DMS153 treated with DMSO at 0.1 percent for 48 hours (cell line): Measurements from ENCODE around the gene SYT9.
A peak's percentile ranks its signal among the peaks of the same experiment; 100 is the strongest.
"Not testable (repeated sequence)": the region's sequence is repeated elsewhere in the genome, so short reads cannot be mapped to it uniquely, and the experiment has no call there.

Experiments used
- DNase-seq: peaks from one replicate; lab custom pipeline; 2025; ENCODE audit not compliant: unreplicated experiment; lab: John Stamatoyannopoulos, UW

SYT9 gene

GRCh38 chr11:7332451-7332850 is 80.7 kb downstream of the SYT9 start:
- DNase-seq: no peak

DNA sequence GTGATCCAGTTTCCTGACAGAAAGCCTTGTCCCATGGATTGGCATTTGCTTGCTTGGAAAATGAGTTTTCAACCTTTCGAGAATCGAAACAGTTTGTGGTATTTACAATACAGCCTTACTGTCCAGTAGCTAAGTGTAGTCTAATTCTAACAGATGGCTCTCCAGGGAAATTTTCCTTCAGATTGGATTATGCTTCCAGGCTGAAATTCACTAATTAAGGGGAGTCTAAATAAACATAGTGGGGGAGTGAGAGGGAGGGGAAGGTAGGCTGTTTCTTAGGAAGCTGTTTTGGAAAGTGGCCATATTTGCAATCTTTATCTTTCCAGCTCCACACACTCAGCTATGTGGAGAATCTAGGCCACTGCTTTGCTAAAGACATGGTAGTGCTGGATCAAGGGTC is 81.3 kb downstream of the SYT9 start:
- DNase-seq: no peak

DNA sequence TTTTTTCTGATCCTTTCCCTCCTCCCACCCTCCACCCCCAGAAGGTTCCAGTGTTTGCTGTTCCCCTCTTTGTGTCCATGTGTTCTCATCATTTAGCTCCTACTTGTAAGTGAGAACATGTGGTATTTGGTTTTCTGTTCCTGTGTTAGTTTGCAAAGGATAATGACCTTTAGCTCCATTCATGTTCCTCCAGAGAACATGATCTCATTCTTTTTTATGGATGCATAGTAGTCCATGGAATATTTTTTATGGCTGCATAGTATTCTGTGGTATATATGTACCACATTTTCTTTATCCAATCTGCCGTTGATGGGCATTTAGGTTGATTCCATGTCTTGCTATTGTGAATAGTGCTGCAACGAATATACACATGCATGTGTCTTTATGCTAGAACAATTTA is 83.7 kb downstream of the SYT9 start:
- DNase-seq: not testable (repeated sequence)

GRCh38 chr11:7341551-7341950 is 89.8 kb downstream of the SYT9 start:
- DNase-seq: no peak

GRCh38 chr11:7347611-7348431 is 96.1 kb downstream of the SYT9 start:
- no peak for DNase-seq

- no peak for DNase-seq
Measured at GRCh38 chr11:7348432-7349304, 97.0 kb downstream of the SYT9 start.

- no peak for DNase-seq
Measured at GRCh38 chr11:7351228-7351627, 99.5 kb downstream of the SYT9 start.

DNA sequence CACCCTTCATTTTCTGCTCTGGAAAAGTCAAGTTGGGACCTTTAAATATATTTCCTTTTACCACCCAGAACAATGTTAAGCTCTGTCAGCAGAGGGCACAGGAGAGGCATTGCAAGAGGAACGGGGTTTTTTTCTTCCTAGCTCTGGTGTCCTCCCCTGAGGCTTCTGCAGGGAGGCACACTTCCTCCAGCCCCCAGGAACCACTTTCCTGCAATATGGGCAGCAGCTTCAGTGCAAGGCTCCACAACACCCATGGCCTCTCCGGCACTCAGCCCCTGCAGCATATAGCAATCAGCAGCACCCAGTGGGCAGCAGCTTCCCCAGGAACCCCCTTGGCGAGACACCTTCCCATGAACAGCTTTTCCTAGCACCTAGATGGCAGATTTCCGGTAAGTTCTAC is 101.4 kb downstream of the SYT9 start:
- peak; percentile 23 for DNase-seq

GRCh38 chr11:7364660-7365059 is 113.0 kb downstream of the SYT9 start:
- DNase-seq: no peak

DNA sequence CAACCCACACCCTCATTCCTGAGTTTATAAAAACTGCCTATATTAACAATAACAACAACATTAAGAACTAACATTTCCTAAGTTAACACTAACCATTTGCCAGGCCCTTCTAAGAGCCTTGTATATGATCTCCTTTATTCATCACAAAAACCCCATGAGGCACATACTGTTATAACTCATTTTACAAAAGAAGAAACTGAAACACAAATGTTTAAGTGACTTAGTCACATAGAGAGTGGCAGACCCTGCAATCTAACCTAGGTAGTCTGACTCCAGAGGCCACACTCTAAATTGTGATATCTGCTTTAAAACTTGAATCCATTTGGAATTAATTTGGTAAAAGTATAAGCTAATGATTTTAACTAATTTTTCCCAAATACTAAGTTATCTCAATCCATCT is 116.1 kb downstream of the SYT9 start:
- DNase-seq: no peak

- no peak for DNase-seq
Measured at GRCh38 chr11:7376386-7376785, 124.7 kb downstream of the SYT9 start.

DNA sequence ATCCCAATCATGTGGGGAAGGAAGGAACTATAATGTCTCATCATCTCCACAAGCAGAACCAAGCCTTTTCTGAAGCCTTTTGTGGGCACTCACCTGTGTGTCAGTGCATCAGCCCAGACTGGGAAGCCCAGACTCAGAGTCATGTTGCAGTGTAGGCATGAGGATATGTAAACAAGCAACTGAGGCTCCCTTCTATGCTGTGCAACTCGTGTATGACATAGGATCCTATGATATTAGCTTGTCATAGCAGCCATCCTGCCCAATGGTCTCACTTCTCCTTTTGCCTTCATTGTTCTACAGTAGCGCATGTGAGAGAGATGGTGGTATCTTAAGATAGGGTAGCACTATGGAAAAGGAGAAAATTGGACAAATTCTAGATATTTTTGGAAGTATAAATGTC is 130.2 kb downstream of the SYT9 start:
- no peak for DNase-seq

GRCh38 chr11:7383406-7383805 is 131.7 kb downstream of the SYT9 start:
- DNase-seq: no peak

- no peak for DNase-seq
Measured at GRCh38 chr11:7384691-7385090, 133.0 kb downstream of the SYT9 start.

DNA sequence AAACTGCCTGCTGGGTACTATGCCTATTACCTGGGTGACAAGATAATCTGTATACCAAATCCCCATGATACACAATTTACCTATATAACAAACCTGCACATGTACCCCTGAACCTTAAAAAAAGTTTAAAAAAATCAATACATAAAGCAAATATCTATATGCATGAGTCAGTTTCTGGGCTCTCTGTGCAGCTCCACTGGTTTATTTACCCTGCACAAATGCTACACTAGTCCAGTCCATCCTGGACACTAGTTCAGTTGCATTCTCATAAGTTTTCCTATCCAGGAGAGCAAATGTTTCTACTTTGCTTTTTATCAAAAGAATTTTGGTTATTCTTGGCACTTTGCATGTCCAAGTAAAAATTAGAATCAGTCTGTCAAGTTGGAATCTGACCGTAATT is 133.8 kb downstream of the SYT9 start:
- DNase-seq: no peak

GRCh38 chr11:7413961-7414915 is 162.5 kb downstream of the SYT9 start:
- DNase-seq: no peak

DNA sequence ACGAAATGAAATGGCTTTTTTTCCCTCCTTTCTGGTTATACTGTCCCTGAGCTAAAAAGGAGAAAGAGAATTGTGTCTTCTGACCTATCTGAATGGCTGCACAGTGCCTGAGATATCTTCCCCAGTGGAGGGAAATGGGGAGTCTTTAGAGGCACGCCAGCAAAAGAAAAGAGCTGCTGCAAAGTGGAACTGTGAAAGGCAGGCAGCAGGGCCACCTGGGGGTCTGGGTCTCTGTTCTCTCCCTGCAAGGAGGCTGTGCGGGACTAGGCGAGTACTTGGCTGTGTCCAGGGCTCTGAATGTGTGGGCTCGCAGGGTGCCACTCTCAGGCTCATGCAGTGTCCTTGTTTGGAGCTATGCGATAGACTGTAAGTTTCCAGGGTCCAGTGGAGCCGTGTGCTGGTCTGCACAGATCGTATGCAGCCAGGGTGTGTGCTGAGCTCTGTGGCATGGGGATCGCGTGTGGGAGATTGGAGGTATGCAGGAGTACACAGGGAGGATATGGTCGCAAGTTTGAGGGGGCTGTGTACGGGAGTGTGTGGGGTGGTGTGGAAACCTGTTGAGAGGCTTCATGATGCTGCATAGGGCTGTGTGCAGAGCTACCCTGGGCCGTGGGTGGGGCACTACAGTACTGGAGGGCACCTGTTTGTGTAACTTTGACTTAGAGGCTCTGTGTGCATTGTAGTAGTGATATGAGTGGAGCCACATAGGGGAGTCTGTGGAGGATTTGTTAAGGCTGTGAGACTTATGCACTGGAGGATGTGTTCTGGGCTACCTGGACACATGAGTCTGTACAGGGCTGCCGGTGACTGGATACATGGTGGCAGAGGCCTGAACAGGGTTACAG is 163.5 kb downstream of the SYT9 start:
- DNase-seq: no peak

- no peak for DNase-seq
Measured at GRCh38 chr11:7416080-7416479, 164.4 kb downstream of the SYT9 start.

GRCh38 chr11:7417328-7417727 is 165.6 kb downstream of the SYT9 start:
- DNase-seq: no peak

DNA sequence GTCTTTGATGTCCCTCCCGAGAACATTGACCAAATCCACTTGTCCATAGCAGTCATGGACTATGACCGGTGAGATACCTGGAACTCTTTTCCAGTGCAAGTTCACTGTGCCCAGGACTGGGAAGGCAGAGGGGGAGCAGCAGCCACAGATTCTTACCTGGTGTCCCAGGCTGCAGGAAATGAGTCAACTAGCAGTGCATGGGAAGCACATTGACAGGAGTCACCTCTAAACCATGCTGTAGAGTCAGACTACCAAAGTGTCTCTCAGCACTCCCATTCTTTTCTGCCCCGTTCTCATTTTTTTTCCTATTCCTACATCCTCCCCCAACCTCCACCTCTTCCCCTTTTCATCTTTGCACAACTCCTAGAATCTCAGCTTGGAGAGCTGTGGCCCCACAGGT is 166.4 kb downstream of the SYT9 start:
- no peak for DNase-seq
